Limb (tissue), 2 donors: Measurements from ENCODE around the gene USH1C.

Experiments used
- DNase-seq, 2 donors: peaks; one replicate each; pipeline ENCODE4 v3.0.0-alpha.2; 2016; ENCODE audit errors: extremely low spot score in 2 of 2

USH1C gene

GRCh38 chr11:17476317-17477083, 67.7 kb downstream of the USH1C start, which contains the start of gene ABCC8:
Gene ABCC8 (minus strand): TSS chr11:17476845. CDS start chr11:17476776, 69 bp downstream.
- DNase-seq = peak in 1 of 2 donors; percentile 61

- peak in 1 of 2 donors; percentile 40 for DNase-seq
Measured at GRCh38 chr11:17475666-17476316, 68.4 kb downstream of the USH1C start.

- DNase-seq = no peak
Measured at GRCh38 chr11:17473071-17473744, 71.0 kb downstream of the USH1C start.

- no peak for DNase-seq
Measured at GRCh38 chr11:17472467-17472866, 71.7 kb downstream of the USH1C start.

- no peak for DNase-seq
Measured at GRCh38 chr11:17471501-17471900, 72.7 kb downstream of the USH1C start.

GRCh38 chr11:17469998-17470397, 74.2 kb downstream of the USH1C start:
- DNase-seq = no peak

- no peak for DNase-seq
Measured at GRCh38 chr11:17468122-17468521, 76.1 kb downstream of the USH1C start.

GRCh38 chr11:17463546-17464174, 80.6 kb downstream of the USH1C start:
- DNase-seq = no peak

GRCh38 chr11:17462940-17463339, 81.3 kb downstream of the USH1C start:
- no peak for DNase-seq

- DNase-seq = no peak
Measured at GRCh38 chr11:17460406-17460805, 83.8 kb downstream of the USH1C start.

GRCh38 chr11:17459236-17459896, 84.8 kb downstream of the USH1C start:
- DNase-seq = no peak

GRCh38 chr11:17458268-17458667, 85.9 kb downstream of the USH1C start:
- DNase-seq = no peak

- no peak for DNase-seq
Measured at GRCh38 chr11:17457396-17458173, 86.6 kb downstream of the USH1C start.

- no peak for DNase-seq
Measured at GRCh38 chr11:17452668-17453067, 91.5 kb downstream of the USH1C start.

GRCh38 chr11:17449158-17449557, 95.1 kb downstream of the USH1C start:
- no peak for DNase-seq

GRCh38 chr11:17446482-17446881, 97.7 kb downstream of the USH1C start:
- DNase-seq = no peak

- DNase-seq = no peak
Measured at GRCh38 chr11:17445240-17445795, 98.9 kb downstream of the USH1C start.

- no peak for DNase-seq
Measured at GRCh38 chr11:17443926-17444690, 100.1 kb downstream of the USH1C start.
